ENCODE data around the gene PLXNB3.
A peak's percentile ranks its signal among the peaks of the same experiment; 100 is the strongest.
"Not testable (repeated sequence)": the region's sequence is repeated elsewhere in the genome, so short reads cannot be mapped to it uniquely, and the experiment has no call there.

The PLXNB3 gene

DNA sequence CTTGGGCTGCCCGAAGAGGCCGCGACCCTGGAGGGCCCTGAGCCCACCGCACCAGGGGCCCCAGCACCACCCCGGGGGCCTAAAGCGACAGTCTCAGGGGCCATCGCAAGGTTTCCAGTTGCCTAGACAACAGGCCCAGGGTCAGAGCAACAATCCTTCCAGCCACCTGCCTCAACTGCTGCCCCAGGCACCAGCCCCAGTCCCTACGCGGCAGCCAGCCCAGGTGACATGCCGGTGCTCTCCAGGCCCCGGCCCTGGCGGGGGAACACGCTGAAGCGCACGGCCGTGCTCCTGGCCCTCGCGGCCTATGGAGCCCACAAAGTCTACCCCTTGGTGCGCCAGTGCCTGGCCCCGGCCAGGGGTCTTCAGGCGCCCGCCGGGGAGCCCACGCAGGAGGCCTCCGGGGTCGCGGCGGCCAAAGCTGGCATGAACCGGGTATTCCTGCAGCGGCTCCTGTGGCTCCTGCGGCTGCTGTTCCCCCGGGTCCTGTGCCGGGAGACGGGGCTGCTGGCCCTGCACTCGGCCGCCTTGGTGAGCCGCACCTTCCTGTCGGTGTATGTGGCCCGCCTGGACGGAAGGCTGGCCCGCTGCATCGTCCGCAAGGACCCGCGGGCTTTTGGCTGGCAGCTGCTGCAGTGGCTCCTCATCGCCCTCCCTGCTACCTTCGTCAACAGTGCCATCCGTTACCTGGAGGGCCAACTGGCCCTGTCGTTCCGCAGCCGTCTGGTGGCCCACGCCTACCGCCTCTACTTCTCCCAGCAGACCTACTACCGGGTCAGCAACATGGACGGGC, 38.8 kb upstream of the PLXNB3 start:
- no peaks in the 10 kb centered on the region for H3K9me3 ChIP-seq (ENCODE audit: control insufficient read depth, low read length)
- H3K36me3 ChIP-seq (ENCODE audit: control insufficient read depth, insufficient read depth, low read length): peaks cover 6% of the 10 kb centered on the region
- no peak for DNase-seq
- H3K4me3 ChIP-seq (ENCODE audit: insufficient read depth, low read depth, low read length, poor library complexity, severe bottlenecking): peak overlapping the region; percentile 56
- H3K4me1 ChIP-seq (ENCODE audit: control insufficient read depth, insufficient read depth, low read length, poor library complexity, severe bottlenecking): peaks cover 26% of the 10 kb centered on the region
- H3K27me3 ChIP-seq (replicated peaks; ENCODE audit: control insufficient read depth, insufficient read depth, low read length, poor library complexity, severe bottlenecking): no peaks in the 10 kb centered on the region
- peak overlapping the region; percentile 73 for H3K27ac ChIP-seq (ENCODE audit: insufficient read depth, low read length, poor library complexity, severe bottlenecking)

DNA sequence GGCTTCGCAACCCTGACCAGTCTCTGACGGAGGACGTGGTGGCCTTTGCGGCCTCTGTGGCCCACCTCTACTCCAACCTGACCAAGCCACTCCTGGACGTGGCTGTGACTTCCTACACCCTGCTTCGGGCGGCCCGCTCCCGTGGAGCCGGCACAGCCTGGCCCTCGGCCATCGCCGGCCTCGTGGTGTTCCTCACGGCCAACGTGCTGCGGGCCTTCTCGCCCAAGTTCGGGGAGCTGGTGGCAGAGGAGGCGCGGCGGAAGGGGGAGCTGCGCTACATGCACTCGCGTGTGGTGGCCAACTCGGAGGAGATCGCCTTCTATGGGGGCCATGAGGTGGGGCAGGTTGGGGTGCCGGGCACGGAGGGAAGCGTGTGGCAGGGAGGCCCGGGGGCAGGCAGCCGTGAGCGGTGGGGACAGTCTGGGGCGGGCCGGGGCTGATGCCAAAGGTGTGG, 38.2 kb upstream of the PLXNB3 start:
- no peak overlapping the region for H3K4me3 ChIP-seq (ENCODE audit: insufficient read depth, low read depth, low read length, poor library complexity, severe bottlenecking)
- no peaks in the 10 kb centered on the region for H3K9me3 ChIP-seq (ENCODE audit: control insufficient read depth, low read length)
- no peak for DNase-seq
- H3K27me3 ChIP-seq (replicated peaks; ENCODE audit: control insufficient read depth, insufficient read depth, low read length, poor library complexity, severe bottlenecking): no peaks in the 10 kb centered on the region
- H3K36me3 ChIP-seq (ENCODE audit: control insufficient read depth, insufficient read depth, low read length): peaks cover 2% of the 10 kb centered on the region
- peak overlapping the region; percentile 41 for H3K27ac ChIP-seq (ENCODE audit: insufficient read depth, low read length, poor library complexity, severe bottlenecking)
- peaks cover 26% of the 10 kb centered on the region for H3K4me1 ChIP-seq (ENCODE audit: control insufficient read depth, insufficient read depth, low read length, poor library complexity, severe bottlenecking)

DNA sequence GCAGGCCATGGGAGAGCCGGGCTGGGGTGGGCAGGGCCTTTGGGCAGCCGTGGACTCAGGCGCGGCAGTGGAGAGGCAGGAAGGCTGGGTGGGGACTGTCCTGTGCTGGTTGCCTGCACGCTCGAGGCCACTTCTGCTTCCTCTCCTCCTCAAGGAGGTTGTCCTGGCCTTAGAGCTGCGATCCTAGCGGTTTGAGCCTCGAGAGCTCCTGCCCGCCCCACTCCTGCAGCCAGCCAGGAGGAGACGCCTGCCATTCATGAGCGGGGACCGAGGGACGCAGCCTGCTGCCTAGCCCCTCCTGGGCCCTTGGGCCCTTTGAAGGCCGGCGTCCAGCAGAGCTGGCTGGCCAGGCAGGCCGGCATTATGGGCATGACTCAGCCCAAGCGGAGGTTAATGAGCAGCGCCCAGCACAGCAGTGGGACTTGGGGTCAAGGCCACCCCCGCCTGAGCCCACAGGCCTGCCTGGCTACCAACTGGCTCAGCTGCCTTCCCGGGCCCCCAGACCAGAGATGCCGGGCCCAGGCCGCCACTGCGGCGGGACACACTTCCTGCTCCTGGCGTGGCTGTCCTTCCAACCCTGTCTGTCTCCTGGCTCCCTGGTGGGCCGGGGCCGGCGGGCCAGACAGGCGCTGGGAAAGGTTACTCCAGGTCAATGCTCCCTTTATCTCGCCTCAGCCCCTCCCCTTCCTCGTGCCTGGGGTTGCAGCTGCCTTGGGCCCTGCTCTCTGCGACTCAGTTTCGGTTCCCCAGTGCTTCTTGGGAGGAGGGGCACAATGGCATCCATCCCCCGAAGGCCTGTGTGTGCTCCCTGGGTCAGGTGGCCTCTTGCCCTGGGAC, 37.5 kb upstream of the PLXNB3 start:
- Histone ChIP-seq H3K27ac (ENCODE audit: insufficient read depth, low read length, poor library complexity, severe bottlenecking) (peak overlapping the region; percentile 41), H3K4me1 (ENCODE audit: control insufficient read depth, insufficient read depth, low read length, poor library complexity, severe bottlenecking) (peaks cover 26% of the 10 kb centered on the region), H3K9me3 (ENCODE audit: control insufficient read depth, low read length) (no peaks in the 10 kb centered on the region), H3K36me3 (ENCODE audit: control insufficient read depth, insufficient read depth, low read length) (no peaks in the 10 kb centered on the region), H3K27me3 (replicated peaks; ENCODE audit: control insufficient read depth, insufficient read depth, low read length, poor library complexity, severe bottlenecking) (no peaks in the 10 kb centered on the region), H3K4me3 (ENCODE audit: insufficient read depth, low read depth, low read length, poor library complexity, severe bottlenecking) (peak overlapping the region; percentile 8)
- peak; percentile 28 to 49 (median 33) for DNase-seq

DNA sequence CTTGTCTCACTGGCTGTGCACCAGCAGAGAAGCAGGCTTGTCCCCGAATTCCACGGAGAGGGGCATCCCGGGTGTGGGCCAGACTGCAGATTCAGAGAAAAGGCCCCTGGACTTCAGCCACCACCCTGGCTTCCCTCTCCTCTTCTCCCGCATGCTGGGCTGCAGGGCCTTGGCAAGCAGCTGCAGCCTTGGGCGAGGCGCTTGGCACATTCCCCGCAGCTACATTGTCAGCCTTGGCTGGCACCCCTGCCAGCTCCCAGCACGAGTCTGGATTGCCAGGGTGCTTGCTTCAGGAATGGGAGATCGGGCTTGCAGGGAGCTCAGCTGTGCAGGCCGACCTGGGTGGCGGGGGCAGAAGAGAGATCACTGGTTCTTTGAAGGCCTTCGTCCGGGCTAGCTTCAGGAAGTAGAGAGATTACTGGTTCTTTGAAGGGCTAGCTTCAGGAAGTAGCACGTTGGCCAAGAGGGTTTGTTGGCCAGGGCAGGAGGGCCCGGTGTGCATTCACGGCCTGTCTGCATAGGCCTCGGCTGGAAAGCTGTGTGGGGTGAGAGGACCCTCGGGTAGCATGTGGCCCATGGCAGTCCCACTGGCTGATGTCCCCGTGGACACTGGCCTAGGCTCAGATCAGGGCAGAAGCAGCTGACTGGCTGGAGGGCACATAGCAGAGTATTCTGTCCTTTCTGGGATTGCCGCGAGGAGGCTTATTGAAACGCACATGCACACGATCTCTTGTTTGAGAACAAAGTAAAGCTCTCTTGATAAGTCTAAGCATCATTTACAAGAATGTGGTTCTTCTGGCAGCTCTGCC, 36.7 kb upstream of the PLXNB3 start:
- peak overlapping the region; percentile 8 for H3K4me3 ChIP-seq (ENCODE audit: insufficient read depth, low read depth, low read length, poor library complexity, severe bottlenecking)
- peak overlapping the region; percentile 41 for H3K27ac ChIP-seq (ENCODE audit: insufficient read depth, low read length, poor library complexity, severe bottlenecking)
- H3K9me3 ChIP-seq (ENCODE audit: control insufficient read depth, low read length): no peaks in the 10 kb centered on the region
- peaks cover 25% of the 10 kb centered on the region for H3K4me1 ChIP-seq (ENCODE audit: control insufficient read depth, insufficient read depth, low read length, poor library complexity, severe bottlenecking)
- H3K36me3 ChIP-seq (ENCODE audit: control insufficient read depth, insufficient read depth, low read length): no peaks in the 10 kb centered on the region
- DNase-seq: no peak
- no peaks in the 10 kb centered on the region for H3K27me3 ChIP-seq (replicated peaks; ENCODE audit: control insufficient read depth, insufficient read depth, low read length, poor library complexity, severe bottlenecking)

DNA sequence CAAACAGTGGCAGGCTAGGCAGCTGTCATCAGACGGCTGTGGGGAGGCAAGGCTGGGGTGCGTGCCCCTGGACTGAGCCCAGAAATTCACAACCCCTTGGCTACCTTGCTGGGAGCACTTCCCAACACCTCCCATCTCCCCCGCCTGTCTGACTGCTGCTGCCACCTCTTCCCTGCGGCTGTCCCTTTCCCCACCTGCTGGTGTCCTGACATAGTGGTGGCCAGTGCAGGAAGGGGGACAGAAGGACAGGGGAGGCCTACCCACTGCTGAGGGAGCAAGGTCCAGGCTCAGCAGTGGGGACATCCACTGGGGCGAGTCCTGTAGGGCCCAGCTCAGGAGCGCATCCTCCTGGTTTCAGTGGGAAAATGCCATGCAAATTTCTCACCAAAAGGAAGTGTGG, 36.0 kb upstream of the PLXNB3 start:
- no peak overlapping the region for H3K4me3 ChIP-seq (ENCODE audit: insufficient read depth, low read depth, low read length, poor library complexity, severe bottlenecking)

DNA sequence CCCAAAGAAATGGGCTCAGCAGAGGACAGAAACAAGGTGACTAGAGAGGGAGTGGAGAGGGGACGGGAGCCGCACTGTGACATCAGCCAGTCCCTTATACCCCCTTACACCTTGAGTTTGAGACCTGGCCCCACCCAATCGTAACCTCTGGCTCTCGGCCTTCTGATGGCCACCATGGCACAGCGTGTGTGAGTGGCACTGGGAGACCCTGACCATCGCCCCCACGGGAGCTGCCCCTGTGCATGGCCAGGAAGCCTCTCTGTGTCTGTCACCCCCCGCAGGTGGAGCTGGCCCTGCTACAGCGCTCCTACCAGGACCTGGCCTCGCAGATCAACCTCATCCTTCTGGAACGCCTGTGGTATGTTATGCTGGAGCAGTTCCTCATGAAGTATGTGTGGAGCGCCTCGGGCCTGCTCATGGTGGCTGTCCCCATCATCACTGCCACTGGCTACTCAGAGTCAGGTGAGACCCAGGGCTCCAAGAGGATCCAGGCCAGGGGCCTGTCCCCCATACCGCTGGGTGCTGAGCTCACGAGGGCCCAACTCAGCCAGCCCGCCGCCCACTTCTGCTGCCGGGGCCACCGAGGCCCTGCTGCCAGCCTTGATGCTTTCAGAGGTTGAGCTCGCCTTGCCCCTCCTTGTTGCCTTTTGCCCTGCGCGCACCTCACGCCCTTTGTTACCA, 35.0 kb upstream of the PLXNB3 start:
- Histone ChIP-seq H3K9me3 (ENCODE audit: control insufficient read depth, low read length) (no peaks in the 10 kb centered on the region), H3K4me1 (ENCODE audit: control insufficient read depth, insufficient read depth, low read length, poor library complexity, severe bottlenecking) (peaks cover 23% of the 10 kb centered on the region), H3K27ac (ENCODE audit: insufficient read depth, low read length, poor library complexity, severe bottlenecking) (no peak overlapping the region), H3K4me3 (ENCODE audit: insufficient read depth, low read depth, low read length, poor library complexity, severe bottlenecking) (no peak overlapping the region), H3K36me3 (ENCODE audit: control insufficient read depth, insufficient read depth, low read length) (no peaks in the 10 kb centered on the region), H3K27me3 (replicated peaks; ENCODE audit: control insufficient read depth, insufficient read depth, low read length, poor library complexity, severe bottlenecking) (no peaks in the 10 kb centered on the region)
- no peak for DNase-seq

More for the DNA sequence above, 36.0 kb upstream of the PLXNB3 start:
- Histone ChIP-seq H3K27ac (ENCODE audit: insufficient read depth, low read length, poor library complexity, severe bottlenecking) (no peak overlapping the region), H3K4me1 (ENCODE audit: control insufficient read depth, insufficient read depth, low read length, poor library complexity, severe bottlenecking) (peaks cover 23% of the 10 kb centered on the region), H3K9me3 (ENCODE audit: control insufficient read depth, low read length) (no peaks in the 10 kb centered on the region), H3K27me3 (replicated peaks; ENCODE audit: control insufficient read depth, insufficient read depth, low read length, poor library complexity, severe bottlenecking) (no peaks in the 10 kb centered on the region), H3K36me3 (ENCODE audit: control insufficient read depth, insufficient read depth, low read length) (no peaks in the 10 kb centered on the region)
- no peak for DNase-seq

DNA sequence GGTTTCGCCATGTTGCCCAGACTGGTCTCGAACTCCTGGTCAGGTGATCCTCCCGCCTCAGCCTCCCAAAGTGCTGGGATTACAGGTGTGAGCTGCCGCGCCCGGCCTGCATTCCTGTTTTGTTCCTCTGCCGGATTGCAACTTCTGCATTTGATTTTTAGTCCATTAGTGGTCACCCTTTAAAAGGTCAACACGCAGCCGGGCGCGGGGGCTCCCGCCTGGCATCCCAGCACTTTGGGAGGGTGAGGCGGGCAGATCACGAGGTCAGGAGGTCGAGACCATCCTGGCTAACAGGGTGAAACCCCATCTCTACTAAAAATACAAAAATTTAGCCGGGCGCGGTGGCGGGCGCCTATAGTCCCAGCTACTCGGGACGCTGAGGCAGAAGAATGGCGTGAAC, 33.9 kb upstream of the PLXNB3 start:
- peaks cover 18% of the 10 kb centered on the region for H3K4me1 ChIP-seq (ENCODE audit: control insufficient read depth, insufficient read depth, low read length, poor library complexity, severe bottlenecking)
- H3K4me3 ChIP-seq (ENCODE audit: insufficient read depth, low read depth, low read length, poor library complexity, severe bottlenecking); DNase-seq; H3K36me3 ChIP-seq (ENCODE audit: control insufficient read depth, insufficient read depth, low read length); H3K27ac ChIP-seq (ENCODE audit: insufficient read depth, low read length, poor library complexity, severe bottlenecking); H3K27me3 ChIP-seq (replicated peaks; ENCODE audit: control insufficient read depth, insufficient read depth, low read length, poor library complexity, severe bottlenecking); H3K9me3 ChIP-seq (ENCODE audit: control insufficient read depth, low read length): not testable (repeated sequence)

DNA sequence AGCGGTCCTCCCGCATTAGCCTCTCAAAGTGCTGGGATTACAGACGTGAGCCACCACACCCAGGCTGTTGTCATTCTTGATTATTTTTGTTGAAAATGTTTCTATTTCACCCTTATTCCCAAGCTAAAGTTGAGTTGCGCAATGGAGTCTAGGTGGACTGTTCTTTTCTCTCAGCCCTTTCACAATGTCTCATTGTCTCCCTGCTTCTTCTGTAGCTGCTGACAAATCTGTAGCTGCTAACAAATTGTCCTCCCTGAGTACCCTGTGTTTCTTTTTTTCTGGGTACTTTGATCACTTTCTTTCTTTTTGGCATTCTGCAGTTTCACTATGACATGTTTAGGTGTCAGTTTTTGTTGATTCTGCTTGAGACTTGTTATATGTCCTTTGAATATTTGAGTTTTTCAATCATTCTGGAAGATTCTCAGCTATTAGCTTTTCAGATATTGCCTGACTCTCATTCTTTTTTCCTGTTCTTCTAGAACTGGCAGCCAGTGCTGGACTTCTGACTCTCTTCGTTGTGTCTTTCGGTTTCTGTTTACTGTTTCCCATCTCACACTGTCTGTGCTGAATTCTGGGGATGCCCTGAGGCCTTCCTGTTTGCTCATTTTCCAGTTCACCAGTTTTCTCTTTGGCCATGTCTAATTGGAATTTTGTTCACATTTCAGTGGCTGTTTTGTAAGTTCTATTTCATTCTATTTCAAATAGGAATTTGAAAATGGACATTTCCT, 32.8 kb upstream of the PLXNB3 start:
- Histone ChIP-seq H3K4me3 (ENCODE audit: insufficient read depth, low read depth, low read length, poor library complexity, severe bottlenecking) (no peak overlapping the region), H3K27ac (ENCODE audit: insufficient read depth, low read length, poor library complexity, severe bottlenecking) (no peak overlapping the region), H3K36me3 (ENCODE audit: control insufficient read depth, insufficient read depth, low read length) (no peaks in the 10 kb centered on the region), H3K4me1 (ENCODE audit: control insufficient read depth, insufficient read depth, low read length, poor library complexity, severe bottlenecking) (peaks cover 8% of the 10 kb centered on the region), H3K27me3 (replicated peaks; ENCODE audit: control insufficient read depth, insufficient read depth, low read length, poor library complexity, severe bottlenecking) (no peaks in the 10 kb centered on the region), H3K9me3 (ENCODE audit: control insufficient read depth, low read length) (no peaks in the 10 kb centered on the region)
- no peak for DNase-seq

DNA sequence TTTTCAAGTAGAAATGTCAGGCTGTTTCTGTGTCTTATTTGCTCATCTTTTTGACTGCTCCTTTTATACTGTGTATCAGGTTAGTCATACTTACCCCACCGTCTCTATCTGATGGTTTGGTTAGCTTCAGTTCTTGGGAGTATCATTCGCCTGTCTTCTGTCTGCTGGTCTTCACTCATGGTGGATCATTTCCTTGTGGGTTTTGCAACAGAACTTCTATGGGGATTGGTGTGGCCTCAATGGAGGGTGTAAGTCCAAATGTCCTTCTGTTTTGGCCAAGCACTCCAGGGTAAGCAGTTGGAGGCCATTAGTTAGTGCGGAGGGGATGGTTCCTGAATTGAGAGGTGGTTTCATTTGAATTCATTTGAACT, 32.2 kb upstream of the PLXNB3 start:
- no peak overlapping the region for H3K4me3 ChIP-seq (ENCODE audit: insufficient read depth, low read depth, low read length, poor library complexity, severe bottlenecking)
- no peaks in the 10 kb centered on the region for H3K36me3 ChIP-seq (ENCODE audit: control insufficient read depth, insufficient read depth, low read length)
- no peaks in the 10 kb centered on the region for H3K9me3 ChIP-seq (ENCODE audit: control insufficient read depth, low read length)
- H3K27ac ChIP-seq (ENCODE audit: insufficient read depth, low read length, poor library complexity, severe bottlenecking): no peak overlapping the region
- no peak for DNase-seq
- peaks cover 6% of the 10 kb centered on the region for H3K4me1 ChIP-seq (ENCODE audit: control insufficient read depth, insufficient read depth, low read length, poor library complexity, severe bottlenecking)
- no peaks in the 10 kb centered on the region for H3K27me3 ChIP-seq (replicated peaks; ENCODE audit: control insufficient read depth, insufficient read depth, low read length, poor library complexity, severe bottlenecking)

Measured in effector memory CD4-positive, alpha-beta T cell (primary cell).